Naive thymus-derived CD8-positive, alpha-beta T cell (primary cell): Measurements from ENCODE around the gene IRX4. TPM values are rescaled to one million over a fixed set of nuclear protein-coding genes. Genes with fewer than 3 reads are reported as not detected.

Experiments used
- ATAC-seq, 2 donors: fragments of 150-1000 bp; cut with Tn5 transposase in 1 of 2; sonication (Bioruptor Pico), chemical (Tn5 transposase) in 1 of 2; 1 replicate in 1 of 2; 2 replicates in 1 of 2; pipeline ENCODE4 v1.10.0; 2021; ENCODE audit warnings: mild to moderate bottlenecking in 2 of 2, moderate library complexity in 2 of 2
- POLR2A ChIA-PET: fragments of 350-600 bp; sonication (Branson Sonifier 250); formaldehyde crosslinking; loops from one replicate; lab custom pipeline; 2021; ENCODE audit warnings: antibody characterized with exemption; lab: Charles Lee
- DNase-seq, 10 donors: peaks; one replicate each; pipeline versions ENCODE4 v3.0.0 to v3.0.0-alpha.2; 2020 to 2022
- H3K27ac Mint-ChIP-seq, 10 donors: one replicate each; pipeline ENCODE4 v1.8.0; 2020 to 2022; ENCODE audit warnings: mild to moderate bottlenecking in 10 of 10, mixed read lengths in 10 of 10, moderate library complexity in 4 of 10, inconsistent platforms in 1 of 10
- H3K27me3 Mint-ChIP-seq, 5 donors: one replicate each; pipeline ENCODE4 v1.8.0; 2021 to 2022; ENCODE audit warnings: mixed read lengths in 5 of 5
- H3K36me3 Mint-ChIP-seq, 3 donors: one replicate each; pipeline ENCODE4 v1.8.0; 2020 to 2022; ENCODE audit warnings: mixed read lengths in 3 of 3, mild to moderate bottlenecking in 2 of 3, inconsistent platforms in 1 of 3
- H3K4me1 Mint-ChIP-seq, 4 donors: one replicate each; pipeline ENCODE4 v1.8.0; 2021 to 2022; ENCODE audit warnings: mixed read lengths in 4 of 4
- H3K4me3 Mint-ChIP-seq, 10 donors: one replicate each; pipeline ENCODE4 v1.8.0; 2020 to 2022; ENCODE audit warnings: mild to moderate bottlenecking in 10 of 10, mixed read lengths in 10 of 10, moderate library complexity in 6 of 10, inconsistent platforms in 1 of 10
- H3K9me3 Mint-ChIP-seq, 9 donors: one replicate each; pipeline ENCODE4 v1.8.0; 2020 to 2022; ENCODE audit warnings: mixed read lengths in 9 of 9, mild to moderate bottlenecking in 3 of 9, inconsistent platforms in 1 of 9, moderate library complexity in 1 of 9
- polyA plus RNA-seq, 3 donors: library from polyadenylated mRNA; unstranded; fragments of 300-500 nt; fragmentation: Illumina TruSeq; gene quantifications; one replicate each; pipeline ENCODE4 v1.2.3, GENCODE V29; 2021
- total RNA-seq, 8 experiments: library from RNA in 2 of 8; stranded (reverse) in 2 of 8; gene quantifications; one replicate each; pipeline ENCODE4 v1.2.3 and lab custom pipeline; 2021 to 2026

Gene IRX4
- total and polyA plus RNA-seq, 5 experiments from 2014 or later, result not detected

DNA sequence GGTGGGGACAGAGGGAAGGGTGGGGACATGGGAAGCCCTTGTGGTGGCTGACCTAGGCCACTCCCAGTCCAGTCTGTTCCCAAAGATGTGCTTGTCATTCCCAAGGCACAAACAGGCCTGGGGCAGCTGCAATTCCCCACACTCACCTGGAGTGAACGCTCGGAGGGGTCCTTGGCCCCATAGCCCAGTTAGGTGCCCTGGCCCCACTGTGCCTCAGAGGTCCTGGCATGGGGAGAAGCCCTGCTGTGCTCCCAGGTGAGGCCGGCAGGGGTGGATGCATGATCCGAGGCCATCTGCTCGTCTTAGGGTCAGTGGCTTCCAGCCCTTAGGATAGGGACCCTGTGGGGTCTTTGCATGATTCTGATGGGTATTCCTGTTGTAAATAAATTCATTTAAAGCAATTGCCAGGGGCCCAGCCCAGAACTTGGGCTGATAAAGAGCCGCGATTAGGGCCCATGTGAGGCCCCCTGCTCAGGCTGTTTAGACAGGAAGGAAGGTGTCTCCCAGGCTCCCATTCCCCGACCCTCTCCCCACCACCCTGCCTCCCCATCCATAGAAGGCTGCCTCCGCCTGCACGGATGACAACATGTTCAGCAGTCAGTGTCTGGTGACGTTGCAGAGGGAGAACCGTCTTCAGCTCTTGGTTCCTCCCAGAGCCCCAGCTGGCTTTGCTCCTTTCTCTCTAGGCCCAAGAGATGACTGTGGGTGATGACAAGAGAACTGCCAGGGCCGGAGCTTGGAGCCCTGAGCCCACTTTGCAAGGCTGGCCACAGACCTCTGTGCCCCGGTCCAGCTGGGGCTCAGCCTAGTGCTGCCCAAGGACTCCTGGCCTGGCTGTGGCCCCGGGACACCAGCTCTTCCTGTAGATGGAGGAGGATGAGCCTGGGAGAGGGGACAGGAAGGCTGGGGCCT is 28.4 kb upstream of the IRX4 start:
- Mint-ChIP-seq H3K9me3 (peaks cover 0 to 14% (median 0%) of the 10 kb centered on the region in 9 donors), H3K27me3 (peaks cover 2 to 19% (median 4%) of the 10 kb centered on the region in 5 donors), H3K4me3 (no peak overlapping the region), H3K27ac (no peak overlapping the region), H3K4me1 (peaks cover 0 to 3% (median 0%) of the 10 kb centered on the region in 4 donors), H3K36me3 (no peaks in the 10 kb centered on the region)
- DNase-seq (no peak), ATAC-seq (no peak)
- POLR2A ChIA-PET, result no interaction called here

- H3K27ac Mint-ChIP-seq, result no peak overlapping the region
- POLR2A ChIA-PET, result no interaction called here
- H3K36me3 Mint-ChIP-seq, result peaks cover 0 to 5% (median 0%) of the 10 kb centered on the region in 3 donors
- ATAC-seq (no peak), DNase-seq (peak in 1 of 10 donors; percentile 12)
- peaks cover 2 to 22% (median 4%) of the 10 kb centered on the region in 5 donors for H3K27me3 Mint-ChIP-seq
- peaks cover 0 to 3% (median 0%) of the 10 kb centered on the region in 4 donors for H3K4me1 Mint-ChIP-seq
- peaks cover 0 to 21% (median 4%) of the 10 kb centered on the region in 9 donors for H3K9me3 Mint-ChIP-seq
- no peak overlapping the region for H3K4me3 Mint-ChIP-seq
Measured at GRCh38 chr5:1910081-1910760, 27.5 kb upstream of the IRX4 start.

DNA sequence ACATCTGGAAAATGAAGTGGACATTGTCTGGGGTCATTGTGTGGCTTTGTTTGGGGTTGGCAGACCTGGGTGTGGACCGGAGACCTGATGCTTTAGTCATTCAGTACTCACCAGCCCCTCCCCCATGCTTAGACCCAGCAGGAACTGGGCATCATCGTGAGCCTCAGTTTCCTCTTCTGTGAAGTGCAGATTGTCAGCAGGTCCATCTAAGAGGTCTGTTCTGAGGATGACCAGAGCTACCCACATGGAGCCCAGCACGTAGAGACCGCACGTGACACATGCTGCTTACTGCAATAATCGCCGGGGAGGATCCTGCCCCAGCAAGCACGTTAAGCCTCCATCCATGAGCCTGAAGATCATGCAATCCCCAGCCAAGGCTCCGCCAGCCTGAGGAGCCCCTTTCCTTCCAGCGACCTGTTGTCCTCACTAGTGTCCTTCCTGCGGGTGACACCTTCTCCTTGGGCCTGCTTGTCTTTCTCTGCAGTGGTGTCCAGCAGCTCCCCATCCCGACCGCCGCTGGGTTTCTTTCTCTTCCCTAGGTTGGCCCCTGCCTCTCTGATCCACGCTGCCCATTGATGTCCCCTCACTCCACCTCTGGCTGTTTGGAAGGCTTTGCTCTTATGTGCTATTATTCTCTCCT is 26.7 kb upstream of the IRX4 start:
- no peak overlapping the region for H3K27ac Mint-ChIP-seq
- no peak for ATAC-seq
- H3K4me1 Mint-ChIP-seq, result peaks cover 0 to 3% (median 0%) of the 10 kb centered on the region in 4 donors
- POLR2A ChIA-PET, result no interaction called here
- H3K4me3 Mint-ChIP-seq, result no peak overlapping the region
- peaks cover 2 to 23% (median 5%) of the 10 kb centered on the region in 5 donors for H3K27me3 Mint-ChIP-seq
- H3K9me3 Mint-ChIP-seq, result peaks cover 0 to 22% (median 4%) of the 10 kb centered on the region in 9 donors
- DNase-seq, result peak in 1 of 10 donors; percentile 8
- peaks cover 0 to 5% (median 0%) of the 10 kb centered on the region in 3 donors for H3K36me3 Mint-ChIP-seq

- DNase-seq (no peak), ATAC-seq (no peak)
- peaks cover 0 to 22% (median 4%) of the 10 kb centered on the region in 9 donors for H3K9me3 Mint-ChIP-seq
- no peak overlapping the region for H3K27ac Mint-ChIP-seq
- peaks cover 0 to 3% (median 0%) of the 10 kb centered on the region in 4 donors for H3K4me1 Mint-ChIP-seq
- H3K27me3 Mint-ChIP-seq, result peaks cover 2 to 28% (median 7%) of the 10 kb centered on the region in 5 donors
- POLR2A ChIA-PET, result no interaction called here
- H3K36me3 Mint-ChIP-seq, result peaks cover 0 to 9% (median under 1%) of the 10 kb centered on the region in 3 donors
- H3K4me3 Mint-ChIP-seq, result no peak overlapping the region
Measured at GRCh38 chr5:1908931-1909330, 26.2 kb upstream of the IRX4 start.

DNA sequence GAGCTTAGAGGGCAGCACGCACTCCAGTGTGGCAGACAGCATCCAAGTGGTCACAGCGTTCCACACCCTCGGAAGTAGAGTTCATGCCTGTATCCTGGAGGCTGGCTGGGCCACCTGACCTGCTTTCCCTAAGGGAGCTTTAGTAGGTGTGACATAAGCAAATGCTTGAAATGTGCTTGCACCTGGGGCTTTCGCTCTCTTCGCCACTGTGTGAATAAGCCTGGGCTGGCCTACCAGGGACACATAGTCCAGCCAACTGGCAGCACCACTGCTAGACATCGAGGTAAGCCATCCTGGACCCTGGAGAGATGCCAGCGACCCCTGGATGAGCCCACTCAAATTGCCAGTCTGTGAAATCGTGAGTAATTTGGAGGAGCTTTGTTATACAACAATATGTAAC is 24.9 kb upstream of the IRX4 start:
- Mint-ChIP-seq H3K27me3 (peaks cover 3 to 38% (median 15%) of the 10 kb centered on the region in 5 donors), H3K9me3 (peaks cover 0 to 30% (median 10%) of the 10 kb centered on the region in 9 donors), H3K4me1 (peaks cover 0 to 3% (median 0%) of the 10 kb centered on the region in 4 donors), H3K4me3 (no peak overlapping the region), H3K36me3 (peaks cover 0 to 18% (median 6%) of the 10 kb centered on the region in 3 donors), H3K27ac (no peak overlapping the region)
- ATAC-seq (no peak), DNase-seq (no peak)
- POLR2A ChIA-PET, result no interaction called here

GRCh38 chr5:1905108-1905507 is 22.4 kb upstream of the IRX4 start:
- Mint-ChIP-seq H3K36me3 (peaks cover 0 to 18% (median 6%) of the 10 kb centered on the region in 3 donors), H3K4me1 (no peaks in the 10 kb centered on the region), H3K27me3 (peaks cover 8 to 61% (median 34%) of the 10 kb centered on the region in 5 donors), H3K9me3 (peaks cover 0 to 30% (median 11%) of the 10 kb centered on the region in 9 donors), H3K4me3 (no peak overlapping the region), H3K27ac (no peak overlapping the region)
- no peak for DNase-seq
- POLR2A ChIA-PET, result no interaction called here
- no peak for ATAC-seq

- H3K27me3 Mint-ChIP-seq, result peaks cover 10 to 55% (median 32%) of the 10 kb centered on the region in 5 donors
- no peaks in the 10 kb centered on the region for H3K4me1 Mint-ChIP-seq
- peaks cover 0 to 18% (median 6%) of the 10 kb centered on the region in 3 donors for H3K36me3 Mint-ChIP-seq
- POLR2A ChIA-PET, result no interaction called here
- H3K27ac Mint-ChIP-seq, result no peak overlapping the region
- no peak for DNase-seq
- no peak overlapping the region for H3K4me3 Mint-ChIP-seq
- peaks cover 0 to 30% (median 11%) of the 10 kb centered on the region in 9 donors for H3K9me3 Mint-ChIP-seq
- ATAC-seq, result no peak
Measured at GRCh38 chr5:1901983-1902382, 19.3 kb upstream of the IRX4 start.

- Mint-ChIP-seq H3K9me3 (peaks cover 0 to 29% (median 11%) of the 10 kb centered on the region in 9 donors), H3K36me3 (peaks cover 0 to 18% (median 6%) of the 10 kb centered on the region in 3 donors), H3K4me1 (no peaks in the 10 kb centered on the region), H3K4me3 (no peak overlapping the region), H3K27ac (no peak overlapping the region), H3K27me3 (peaks cover 13 to 59% (median 37%) of the 10 kb centered on the region in 5 donors)
- ATAC-seq, result no peak
- POLR2A ChIA-PET, result no interaction called here
- no peak for DNase-seq
Measured at GRCh38 chr5:1901061-1901460, 18.3 kb upstream of the IRX4 start.

- ATAC-seq (no peak), DNase-seq (no peak)
- Mint-ChIP-seq H3K4me3 (no peak overlapping the region), H3K27ac (no peak overlapping the region), H3K27me3 (peaks cover 13 to 47% (median 41%) of the 10 kb centered on the region in 5 donors), H3K4me1 (no peaks in the 10 kb centered on the region), H3K36me3 (peaks cover 0 to 12% (median 6%) of the 10 kb centered on the region in 3 donors), H3K9me3 (peaks cover 0 to 12% (median 4%) of the 10 kb centered on the region in 9 donors)
- POLR2A ChIA-PET, result no interaction called here
Measured at GRCh38 chr5:1899201-1899600, 16.5 kb upstream of the IRX4 start.

- no peak overlapping the region for H3K4me3 Mint-ChIP-seq
- H3K36me3 Mint-ChIP-seq, result no peaks in the 10 kb centered on the region
- H3K9me3 Mint-ChIP-seq, result peaks cover 0 to 2% (median 0%) of the 10 kb centered on the region in 9 donors
- peaks cover 15 to 48% (median 37%) of the 10 kb centered on the region in 5 donors for H3K27me3 Mint-ChIP-seq
- H3K4me1 Mint-ChIP-seq, result peaks cover 0 to 3% (median 0%) of the 10 kb centered on the region in 4 donors
- ATAC-seq (no peak), DNase-seq (peak in 1 of 10 donors; percentile 45)
- POLR2A ChIA-PET, result no interaction called here
- no peak overlapping the region for H3K27ac Mint-ChIP-seq
Measured at GRCh38 chr5:1897816-1898450, 15.2 kb upstream of the IRX4 start.

GRCh38 chr5:1897386-1897785 is 14.7 kb upstream of the IRX4 start:
- no peak for ATAC-seq
- Mint-ChIP-seq H3K9me3 (peaks cover 0 to 2% (median 0%) of the 10 kb centered on the region in 9 donors), H3K36me3 (no peaks in the 10 kb centered on the region), H3K4me3 (no peak overlapping the region), H3K4me1 (peaks cover 0 to 3% (median 0%) of the 10 kb centered on the region in 4 donors), H3K27ac (no peak overlapping the region), H3K27me3 (peaks cover 16 to 49% (median 40%) of the 10 kb centered on the region in 5 donors)
- POLR2A ChIA-PET, result no interaction called here
- no peak for DNase-seq
